CD14-positive monocyte (primary cell): Measurements from ENCODE around the gene ABCA7. TPM values are rescaled to one million over a fixed set of nuclear protein-coding genes. Genes with fewer than 3 reads are reported as not detected.
A peak's percentile ranks its signal among the peaks of the same experiment; 100 is the strongest.

Source experiments
- DNase-seq, 3 donors: peaks; one replicate each; pipeline ENCODE4 v3.0.0-alpha.2; 2011 to 2022
- H2AFZ ChIP-seq: 2 replicates; pipeline ENCODE4 v1.6.0; 2012; ENCODE audit warnings: mild to moderate bottlenecking, low read depth, low read length, inconsistent platforms; ENCODE audit not compliant: insufficient read depth, poor library complexity, severe bottlenecking
- H3K27ac ChIP-seq, 2 donors: 1 replicate in 1 of 2; 2 replicates in 1 of 2; pipeline ENCODE4 v1.5.1; 2012 to 2013; ENCODE audit warnings: low read length in 2 of 2, control low read depth in 1 of 2, inconsistent platforms in 1 of 2, low read depth in 1 of 2, mild to moderate bottlenecking in 1 of 2
- H3K27me3 ChIP-seq, 2 donors: one replicate each; pipeline versions ENCODE4 v1.6.0 to v1.6.1; 2011 to 2013; ENCODE audit warnings: low read length in 2 of 2; ENCODE audit not compliant: control insufficient read depth in 2 of 2, insufficient read depth in 2 of 2
- H3K36me3 ChIP-seq, 2 donors: replicated peaks in 1 of 2; 1 replicate in 1 of 2; 2 replicates in 1 of 2; pipeline versions ENCODE4 v1.5.1 to v1.6.1; 2012 to 2013; ENCODE audit warnings: low read length in 2 of 2, control low read depth in 1 of 2, inconsistent platforms in 1 of 2, mild to moderate bottlenecking in 1 of 2; ENCODE audit not compliant: insufficient read depth in 2 of 2, control insufficient read depth in 1 of 2
- H3K4me1 ChIP-seq, 2 donors: 1 replicate in 1 of 2; 2 replicates in 1 of 2; pipeline versions ENCODE4 v1.5.1 to v1.6.1; 2012 to 2013; ENCODE audit warnings: low read length in 2 of 2, control low read depth in 1 of 2, inconsistent platforms in 1 of 2, mild to moderate bottlenecking in 1 of 2, moderate library complexity in 1 of 2; ENCODE audit not compliant: insufficient read depth in 2 of 2, control insufficient read depth in 1 of 2
- H3K4me2 ChIP-seq: replicated peaks from 2 replicates; pipeline ENCODE3; 2012; ENCODE audit warnings: low read length, moderate library complexity, mild to moderate bottlenecking; ENCODE audit not compliant: poor library complexity, severe bottlenecking; ENCODE audit errors: extremely low read depth
- H3K4me3 ChIP-seq, 3 experiments: fragments of 200-600 bp in 1 of 3; sonication (generic) in 1 of 3; replicated peaks in 1 of 3; 1 replicate in 2 of 3; 2 replicates in 1 of 3; pipeline ENCODE4 v1.5.1; 2011 to 2013; ENCODE audit warnings: low read length in 3 of 3, mild to moderate bottlenecking in 3 of 3, control low read depth in 2 of 3, low read depth in 2 of 3, inconsistent platforms in 1 of 3, moderate library complexity in 1 of 3
- H3K79me2 ChIP-seq: 2 replicates; pipeline ENCODE4 v1.6.0; 2012; ENCODE audit warnings: mild to moderate bottlenecking, control low read depth, inconsistent platforms, low read length, moderate library complexity; ENCODE audit not compliant: insufficient read depth
- H3K9ac ChIP-seq: 2 replicates; pipeline ENCODE4 v1.6.0; 2017; ENCODE audit warnings: low read length, mild to moderate bottlenecking; ENCODE audit not compliant: insufficient read depth, poor library complexity, severe bottlenecking
- H3K9me3 ChIP-seq, 2 donors: replicated peaks in 1 of 2; 1 replicate in 1 of 2; 2 replicates in 1 of 2; pipeline versions ENCODE4 v1.5.1 to v1.6.1; 2012 to 2013; ENCODE audit warnings: low read length in 2 of 2, control low read depth in 1 of 2; ENCODE audit not compliant: control insufficient read depth in 1 of 2, insufficient read depth in 1 of 2
- H4K20me1 ChIP-seq: 2 replicates; pipeline ENCODE4 v1.6.0; 2012; ENCODE audit warnings: mild to moderate bottlenecking, low read length, control low read depth, moderate library complexity; ENCODE audit not compliant: insufficient read depth
- H3K27ac Mint-ChIP-seq, 7 donors: one replicate each; pipeline ENCODE4 v1.8.0; 2020; ENCODE audit warnings: mild to moderate bottlenecking in 7 of 7, mixed read lengths in 7 of 7, moderate library complexity in 6 of 7, inconsistent platforms in 2 of 7
- H3K27me3 Mint-ChIP-seq, 3 donors: one replicate each; pipeline ENCODE4 v1.8.0; 2021 to 2022; ENCODE audit warnings: low read depth in 3 of 3, mild to moderate bottlenecking in 3 of 3, mixed read lengths in 3 of 3, moderate library complexity in 3 of 3, inconsistent platforms in 1 of 3
- H3K36me3 Mint-ChIP-seq, 2 donors: one replicate each; pipeline ENCODE4 v1.8.0; 2020; ENCODE audit warnings: mixed read lengths in 2 of 2, inconsistent platforms in 1 of 2, mild to moderate bottlenecking in 1 of 2
- H3K4me1 Mint-ChIP-seq: one replicate; pipeline ENCODE4 v1.8.0; 2020; ENCODE audit warnings: mild to moderate bottlenecking, mixed read lengths
- H3K4me3 Mint-ChIP-seq, 2 donors: one replicate each; pipeline ENCODE4 v1.8.0; 2020; ENCODE audit warnings: mild to moderate bottlenecking in 2 of 2, mixed read lengths in 2 of 2, moderate library complexity in 1 of 2
- H3K9me3 Mint-ChIP-seq, 7 donors: one replicate each; pipeline ENCODE4 v1.8.0; 2020 to 2022; ENCODE audit warnings: mixed read lengths in 7 of 7, mild to moderate bottlenecking in 6 of 7, moderate library complexity in 6 of 7, inconsistent platforms in 2 of 7
- WGBS: methylation state at CpG from one replicate; pipeline ENCODE4 v1.1.5; 2013; ENCODE audit warnings: missing lambda C conversion rate; ENCODE audit not compliant: insufficient coverage; 5-methylcytosine and 5-hydroxymethylcytosine counted together
- intact Hi-C, 2 donors: fragments of 100-400 bp; cut with micrococcal nuclease; formaldehyde crosslinking; loops; one replicate each; pipeline versions ENCODE4 v1.15.0 to v1.15.1; 2023
- polyA plus RNA-seq, 3 donors: library from polyadenylated mRNA; depleted of rRNA in 1 of 3; unstranded in 2 of 3; stranded (reverse) in 1 of 3; fragments of 300-500 nt in 2 of 3; fragments of >200 nt in 1 of 3; fragmentation: Illumina TruSeq in 2 of 3; gene quantifications; 1 replicate in 2 of 3; 2 replicates in 1 of 3; pipeline ENCODE4 v1.2.3, GENCODE V29; 2012 to 2021
- TF ChIP-seq, protein P1 (sequence below): fragments of 200-600 bp; IDR thresholded peaks from one replicate; pipeline ENCODE4 v1.8.0; 2022; ENCODE audit warnings: antibody characterized with exemption, mild to moderate bottlenecking

The ABCA7 gene
- polyA plus RNA-seq, 3 donors = 1.7 to 104 (median 7.8) TPM

DNA sequence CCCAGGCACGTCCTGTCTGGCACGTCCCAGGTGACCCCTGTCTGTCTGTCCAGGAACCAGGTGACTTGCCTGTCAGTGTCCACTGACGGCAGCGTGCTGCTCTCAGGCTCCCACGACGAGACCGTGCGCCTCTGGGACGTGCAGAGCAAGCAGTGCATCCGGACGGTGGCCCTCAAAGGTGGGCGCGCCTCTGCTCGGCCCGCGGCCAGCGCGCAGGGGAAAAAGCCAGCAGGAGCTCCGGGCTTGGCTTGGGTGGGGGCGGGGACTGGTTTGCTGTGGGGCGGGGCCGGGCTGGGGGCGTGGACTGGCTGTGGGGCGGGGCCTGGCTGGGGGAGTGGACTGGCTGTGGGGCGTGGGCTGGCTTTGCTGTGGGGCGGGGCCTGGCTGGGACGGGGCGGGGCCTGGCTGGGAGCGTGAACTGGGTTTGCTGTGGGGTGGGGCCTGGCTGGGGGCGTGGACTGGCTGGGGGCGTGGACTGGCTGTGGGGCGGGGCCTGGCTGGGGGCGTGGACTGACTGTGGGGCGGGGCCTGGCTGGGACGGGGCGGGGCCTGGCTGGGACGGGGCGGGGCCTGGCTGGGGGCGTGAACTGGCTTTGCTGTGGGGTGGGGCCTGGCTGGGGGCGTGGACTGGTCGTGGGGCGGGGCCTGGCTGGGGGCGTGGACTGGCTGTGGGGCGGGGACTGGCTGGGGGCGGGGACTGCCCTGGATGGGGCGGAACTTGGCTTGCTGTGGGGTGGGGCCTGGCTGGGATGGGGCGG, 48.6 kb upstream of the ABCA7 start:
- no peak overlapping the region for H3K4me3 Mint-ChIP-seq
- no peak overlapping the region for H3K27ac Mint-ChIP-seq
- peaks cover 5% of the 10 kb centered on the region in 2 donors for H3K4me1 ChIP-seq
- H3K4me1 Mint-ChIP-seq = peaks cover 2% of the 10 kb centered on the region
- no peak overlapping the region for H3K4me2 ChIP-seq
- no peaks in the 10 kb centered on the region for H3K79me2 ChIP-seq
- peaks cover 0 to 8% (median 0%) of the 10 kb centered on the region in 7 donors for H3K9me3 Mint-ChIP-seq
- no peak overlapping the region for H3K4me3 ChIP-seq
- peaks cover 0 to 4% of the 10 kb centered on the region in 2 donors for H3K9me3 ChIP-seq
- peaks cover 13% of the 10 kb centered on the region for H4K20me1 ChIP-seq
- peak in 2 of 3 donors; percentile 30 to 61 for DNase-seq
- WGBS = 93% methylated on average over 21 of the region's 47 CpGs
- H3K27me3 ChIP-seq = peaks cover 3 to 14% of the 10 kb centered on the region in 2 donors
- H3K27me3 Mint-ChIP-seq = peaks cover 12 to 18% (median 13%) of the 10 kb centered on the region in 3 donors
- intact Hi-C loops = no loop called here
- H3K36me3 ChIP-seq = peaks cover 18 to 22% of the 10 kb centered on the region in 2 donors
- no peak overlapping the region for H3K9ac ChIP-seq
- H3K36me3 Mint-ChIP-seq = peaks cover 23 to 41% of the 10 kb centered on the region in 2 donors
- no peak overlapping the region for H3K27ac ChIP-seq
- no peak overlapping the region for H2AFZ ChIP-seq
- TF ChIP-seq, protein P1, sequence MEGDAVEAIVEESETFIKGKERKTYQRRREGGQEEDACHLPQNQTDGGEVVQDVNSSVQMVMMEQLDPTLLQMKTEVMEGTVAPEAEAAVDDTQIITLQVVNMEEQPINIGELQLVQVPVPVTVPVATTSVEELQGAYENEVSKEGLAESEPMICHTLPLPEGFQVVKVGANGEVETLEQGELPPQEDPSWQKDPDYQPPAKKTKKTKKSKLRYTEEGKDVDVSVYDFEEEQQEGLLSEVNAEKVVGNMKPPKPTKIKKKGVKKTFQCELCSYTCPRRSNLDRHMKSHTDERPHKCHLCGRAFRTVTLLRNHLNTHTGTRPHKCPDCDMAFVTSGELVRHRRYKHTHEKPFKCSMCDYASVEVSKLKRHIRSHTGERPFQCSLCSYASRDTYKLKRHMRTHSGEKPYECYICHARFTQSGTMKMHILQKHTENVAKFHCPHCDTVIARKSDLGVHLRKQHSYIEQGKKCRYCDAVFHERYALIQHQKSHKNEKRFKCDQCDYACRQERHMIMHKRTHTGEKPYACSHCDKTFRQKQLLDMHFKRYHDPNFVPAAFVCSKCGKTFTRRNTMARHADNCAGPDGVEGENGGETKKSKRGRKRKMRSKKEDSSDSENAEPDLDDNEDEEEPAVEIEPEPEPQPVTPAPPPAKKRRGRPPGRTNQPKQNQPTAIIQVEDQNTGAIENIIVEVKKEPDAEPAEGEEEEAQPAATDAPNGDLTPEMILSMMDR = no peak

DNA sequence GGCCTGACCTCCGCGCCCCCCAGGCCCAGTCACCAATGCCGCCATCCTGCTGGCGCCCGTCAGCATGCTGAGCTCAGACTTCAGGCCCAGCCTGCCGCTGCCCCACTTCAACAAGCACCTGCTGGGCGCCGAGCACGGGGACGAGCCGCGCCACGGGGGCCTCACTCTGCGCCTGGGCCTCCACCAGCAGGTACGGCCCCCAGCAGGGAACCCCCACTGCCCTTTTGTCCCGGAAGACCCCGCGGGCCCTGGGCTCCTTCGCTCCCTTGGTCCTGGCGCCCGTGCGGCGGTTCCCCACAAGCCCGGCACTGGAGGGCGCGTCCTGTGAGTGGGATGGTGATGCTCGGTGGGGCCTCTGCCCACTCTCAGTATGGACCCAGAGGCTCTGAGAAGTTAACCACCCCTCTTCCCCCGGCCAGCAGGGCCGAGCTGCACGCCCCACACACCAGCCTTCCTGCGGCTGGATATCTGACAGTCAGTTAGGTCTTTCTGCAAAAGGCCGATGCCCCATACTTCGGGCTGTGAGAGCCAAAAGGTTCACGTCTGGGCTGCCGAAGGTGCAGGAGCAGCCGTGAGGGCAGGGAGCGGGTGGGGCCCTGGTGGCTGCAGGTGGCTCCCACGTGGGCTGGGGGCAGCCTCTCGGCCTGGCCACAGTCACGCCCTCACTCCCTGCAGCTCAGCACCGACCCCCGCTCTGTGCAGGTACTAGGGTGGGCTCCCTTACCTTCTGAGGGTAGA, 47.8 kb upstream of the ABCA7 start:
- Histone ChIP-seq H2AFZ (no peak overlapping the region), H3K9ac (no peak overlapping the region), H3K4me1 (peaks cover 7% of the 10 kb centered on the region in 2 donors), H3K4me3 (no peak overlapping the region), H4K20me1 (peaks cover 13% of the 10 kb centered on the region), H3K27me3 (peaks cover 3 to 22% of the 10 kb centered on the region in 2 donors), H3K4me2 (no peak overlapping the region), H3K27ac (no peak overlapping the region), H3K79me2 (no peaks in the 10 kb centered on the region), H3K9me3 (peaks cover 0 to 4% of the 10 kb centered on the region in 2 donors), H3K36me3 (peaks cover 15 to 18% of the 10 kb centered on the region in 2 donors)
- TF ChIP-seq, protein P1 = no peak
- Mint-ChIP-seq H3K36me3 (peaks cover 15 to 34% of the 10 kb centered on the region in 2 donors), H3K4me3 (no peak overlapping the region), H3K9me3 (peaks cover 0 to 13% (median 0%) of the 10 kb centered on the region in 7 donors), H3K27me3 (peaks cover 19 to 26% (median 21%) of the 10 kb centered on the region in 3 donors), H3K4me1 (peaks cover 6% of the 10 kb centered on the region), H3K27ac (no peak overlapping the region)
- intact Hi-C loops = no loop called here
- no peak for DNase-seq
- WGBS = 96% methylated on average over 28 of the region's 42 CpGs
